NCI-H748 treated with DMSO at 0.1 percent for 48 hours (cell line): ENCODE results near the gene HS6ST1.

Experiments used
- DNase-seq: peaks from one replicate; lab custom pipeline; 2025; lab: John Stamatoyannopoulos, UW

The HS6ST1 gene

DNA sequence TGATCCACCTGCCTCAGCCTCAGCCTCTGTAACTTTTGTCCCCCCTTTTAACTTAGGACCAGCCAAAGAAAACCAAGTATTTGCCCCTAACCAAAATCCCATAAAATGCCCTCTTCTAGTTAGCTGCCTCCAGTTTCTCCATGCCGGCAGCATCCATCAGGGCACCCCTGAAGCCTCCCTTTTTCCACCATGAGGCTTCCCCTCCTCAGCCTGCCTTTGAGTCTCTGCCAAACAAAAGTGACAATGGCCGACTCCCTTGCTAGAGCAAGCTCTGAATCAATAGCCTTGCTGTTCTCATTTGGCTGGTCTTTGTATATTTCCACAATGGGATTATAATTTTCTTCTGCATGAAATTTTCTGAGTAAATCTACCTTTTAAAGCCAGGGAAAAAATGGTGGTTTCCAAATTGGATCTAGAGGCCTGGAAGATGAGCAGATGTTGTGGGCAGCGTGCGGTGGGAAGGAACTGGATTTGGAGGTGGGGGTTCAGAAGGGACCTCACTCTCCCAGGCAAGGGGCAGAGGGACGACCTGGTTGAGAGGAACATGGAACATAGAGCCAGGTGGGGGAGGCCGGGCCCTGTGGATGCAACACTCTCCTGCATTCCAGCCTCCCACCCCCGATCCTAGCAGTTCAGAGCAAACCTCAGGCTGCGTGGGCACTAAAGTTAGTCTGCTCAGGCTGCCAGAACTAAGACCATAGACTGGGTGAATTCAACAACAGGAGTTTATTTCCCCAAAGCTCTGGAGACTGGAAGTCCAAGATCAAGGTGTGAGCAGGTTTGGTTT lies 80.6 kb downstream of the HS6ST1 start:
- no peak for DNase-seq

DNA sequence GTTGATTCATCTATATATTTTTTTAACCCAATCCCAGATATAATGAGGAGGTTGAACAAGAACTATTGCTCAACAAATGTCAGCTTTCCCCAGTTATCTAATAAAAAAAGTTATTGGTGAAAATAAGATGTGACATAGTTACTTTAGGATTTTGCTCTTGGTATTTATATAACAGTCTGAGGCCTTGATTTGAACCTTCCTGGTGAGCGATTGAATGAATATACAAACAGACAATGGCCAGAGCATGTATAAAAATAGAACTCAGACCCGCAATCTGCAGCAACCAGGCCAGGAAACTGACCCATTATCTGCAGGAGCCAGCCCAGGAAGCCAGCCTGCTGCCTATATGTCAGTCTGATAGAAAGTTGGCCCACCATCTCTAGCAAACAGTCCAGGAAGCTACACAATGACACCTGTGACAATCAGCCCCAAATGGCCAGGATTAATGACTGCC lies 81.6 kb downstream of the HS6ST1 start:
- DNase-seq: no peak

DNA sequence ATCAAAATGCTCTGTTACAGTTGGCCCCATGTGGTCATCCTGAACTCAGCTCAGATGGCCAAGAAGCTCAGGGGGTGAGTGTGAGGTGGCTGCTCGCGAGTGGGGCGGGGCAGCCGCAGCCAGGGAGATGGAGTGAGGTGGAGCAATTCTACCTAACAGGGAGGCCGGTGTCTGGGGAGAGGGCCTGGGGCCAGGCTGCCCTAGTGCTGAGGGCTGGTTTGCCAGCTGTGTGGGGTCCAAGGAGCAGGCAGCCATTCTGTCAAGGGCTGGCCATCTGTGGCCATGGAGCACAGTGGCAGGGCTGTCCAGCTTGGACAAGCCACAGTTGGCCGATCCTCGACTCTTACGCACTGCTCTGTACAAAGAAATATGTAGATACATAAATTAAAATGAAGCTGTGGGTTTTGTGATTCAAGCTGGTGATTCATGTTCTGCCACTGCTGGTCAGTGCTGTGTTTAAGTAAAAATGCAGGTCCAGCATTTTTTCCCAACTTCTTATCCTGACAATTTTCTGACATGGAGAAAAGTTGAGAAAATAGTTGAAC lies 82.1 kb downstream of the HS6ST1 start:
- no peak for DNase-seq

DNA sequence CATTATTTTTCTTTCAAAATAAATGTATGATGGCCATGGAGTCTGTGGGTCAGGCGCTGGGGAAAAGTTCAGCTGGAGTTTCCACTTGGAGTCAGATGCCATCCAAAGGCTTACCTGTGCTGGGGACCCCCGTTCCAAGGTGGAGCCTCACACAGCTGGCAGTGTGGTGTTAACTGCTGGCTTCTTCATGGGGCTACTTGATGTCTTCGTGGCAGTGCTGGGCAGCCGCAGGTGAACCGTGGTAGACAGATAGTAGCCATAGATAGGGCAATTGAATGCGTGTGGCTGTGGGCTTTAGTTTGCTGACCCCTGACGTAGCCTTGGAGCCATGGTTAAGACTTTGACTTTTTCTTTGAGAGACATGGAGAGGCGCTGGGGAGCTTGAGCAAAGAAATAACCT lies 83.1 kb downstream of the HS6ST1 start:
- no peak for DNase-seq

DNA sequence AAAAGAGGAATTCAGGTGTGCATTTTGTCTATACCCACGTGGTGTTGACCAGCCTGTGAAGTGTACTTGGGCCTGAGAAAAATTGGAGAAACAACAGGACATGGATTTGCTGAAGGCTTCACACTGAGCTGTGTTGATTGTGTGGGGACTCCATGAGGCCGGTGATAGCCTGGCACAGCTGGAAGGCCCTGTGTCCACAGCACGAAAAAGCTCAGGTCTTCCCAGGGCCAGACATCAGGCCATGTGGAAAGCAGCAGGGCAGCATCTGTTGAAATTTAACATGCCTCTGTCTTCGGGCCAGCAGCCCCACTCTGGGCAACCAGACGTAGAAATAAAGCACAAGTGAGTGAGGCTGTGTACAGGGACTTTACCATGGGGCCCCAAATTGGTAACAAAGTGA lies 84.1 kb downstream of the HS6ST1 start:
- no peak for DNase-seq

DNA sequence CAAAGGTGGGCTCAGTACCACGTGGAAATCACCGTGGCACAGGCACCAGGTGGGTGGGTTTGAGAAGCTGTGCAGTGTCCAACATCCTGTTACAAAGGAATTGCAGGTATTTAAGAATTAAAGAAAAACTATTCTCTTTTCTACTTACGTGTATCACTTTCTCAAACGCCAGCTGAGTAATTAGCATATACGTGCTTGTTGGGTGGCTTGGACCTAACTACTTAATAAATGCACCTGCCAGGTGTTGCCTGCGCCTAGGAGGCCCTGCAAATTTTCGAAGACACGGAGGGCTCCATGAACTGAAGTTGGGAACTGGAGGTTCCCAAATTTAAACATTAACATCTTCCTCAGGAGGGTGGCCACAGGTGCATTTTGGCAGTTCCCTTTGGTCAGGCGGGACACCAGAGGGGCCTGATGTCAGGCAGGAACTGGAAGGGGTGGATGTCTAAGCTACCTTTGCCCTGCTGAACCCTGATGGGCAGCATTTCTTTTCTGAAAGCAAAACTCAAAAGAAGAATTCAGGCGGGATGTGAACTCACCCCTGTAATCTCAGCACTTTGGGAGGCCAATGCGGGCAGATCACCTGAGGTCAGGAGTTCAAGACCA lies 84.8 kb downstream of the HS6ST1 start:
- DNase-seq: no peak

DNA sequence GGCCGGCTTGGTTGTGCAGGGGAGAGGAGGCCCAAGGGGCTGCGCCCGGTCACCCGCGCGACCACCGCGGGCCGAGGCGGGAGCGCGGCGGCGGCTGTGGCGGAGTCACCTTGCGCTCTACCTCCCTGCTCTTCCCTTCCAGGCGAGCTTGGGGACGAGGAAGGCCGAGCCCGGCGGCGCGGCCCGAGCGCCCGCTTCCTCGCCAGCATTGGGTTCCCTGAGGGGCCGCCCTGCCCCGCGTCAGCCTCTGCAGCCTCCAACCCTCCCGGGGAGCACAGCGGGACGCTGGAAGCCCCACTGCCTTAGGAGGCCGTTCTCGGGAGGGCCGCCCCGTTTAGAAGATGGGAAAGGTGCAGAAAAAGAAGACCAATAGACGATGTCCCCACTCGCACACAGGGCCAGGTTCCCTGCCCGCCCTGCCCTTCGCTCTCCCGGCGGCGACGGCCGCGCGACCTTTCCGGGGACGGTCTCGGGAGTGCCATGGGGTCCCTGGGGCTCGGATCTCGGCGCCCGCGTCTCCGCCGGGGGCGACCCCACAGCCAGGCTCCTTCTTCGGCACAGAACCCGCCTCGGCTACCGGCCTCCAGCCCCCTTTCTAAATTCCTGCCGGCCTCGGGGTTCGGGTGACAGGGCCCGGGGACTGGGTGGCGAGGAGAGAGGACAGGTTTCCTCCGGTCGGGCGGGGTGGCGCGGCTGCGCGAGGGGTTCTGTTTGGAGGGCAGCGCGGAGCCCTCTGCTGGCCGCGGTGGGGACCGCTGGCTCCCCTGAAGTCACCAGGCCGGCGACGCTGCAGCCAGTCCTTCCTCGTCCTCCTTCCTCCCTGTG lies 85.5 kb downstream of the HS6ST1 start:
- DNase-seq: peak; percentile 46

DNA sequence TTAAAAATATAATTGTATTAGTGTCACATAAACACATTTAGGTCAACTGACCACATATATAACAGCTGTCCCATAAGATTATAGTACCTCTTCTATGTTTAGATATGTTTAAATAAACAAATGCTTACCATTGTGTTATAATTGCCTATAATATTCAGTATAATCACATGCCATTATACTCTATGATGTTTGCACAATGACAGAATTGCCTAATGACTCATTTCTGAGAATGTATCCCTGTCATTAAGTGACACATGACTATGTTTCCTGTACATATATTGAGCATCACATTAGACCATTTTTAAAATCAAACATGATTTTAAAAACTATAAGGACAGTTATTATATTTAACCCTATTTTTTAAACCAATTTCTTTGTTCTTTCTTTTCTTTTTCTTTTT lies 89.8 kb downstream of the HS6ST1 start:
- peak; percentile 78 for DNase-seq

DNA sequence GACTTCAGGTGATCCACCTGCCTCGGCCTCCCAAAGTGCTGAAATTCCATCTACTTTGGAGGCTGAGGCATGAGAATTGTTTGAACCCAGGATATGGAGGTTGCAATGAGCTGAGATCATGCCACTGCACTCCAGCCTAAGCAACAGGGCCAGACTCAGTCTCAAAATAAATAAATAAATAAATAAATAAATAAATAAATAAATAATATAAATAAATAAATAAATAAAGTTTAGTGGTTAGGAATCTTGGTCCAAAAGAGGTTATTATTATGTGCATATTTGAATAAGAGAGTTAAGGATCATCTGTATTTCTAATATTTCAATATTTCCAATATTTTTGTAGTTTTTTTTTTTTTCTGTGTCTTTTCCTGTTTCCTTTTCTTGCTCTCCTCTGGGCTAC lies 90.8 kb downstream of the HS6ST1 start:
- no peak for DNase-seq

DNA sequence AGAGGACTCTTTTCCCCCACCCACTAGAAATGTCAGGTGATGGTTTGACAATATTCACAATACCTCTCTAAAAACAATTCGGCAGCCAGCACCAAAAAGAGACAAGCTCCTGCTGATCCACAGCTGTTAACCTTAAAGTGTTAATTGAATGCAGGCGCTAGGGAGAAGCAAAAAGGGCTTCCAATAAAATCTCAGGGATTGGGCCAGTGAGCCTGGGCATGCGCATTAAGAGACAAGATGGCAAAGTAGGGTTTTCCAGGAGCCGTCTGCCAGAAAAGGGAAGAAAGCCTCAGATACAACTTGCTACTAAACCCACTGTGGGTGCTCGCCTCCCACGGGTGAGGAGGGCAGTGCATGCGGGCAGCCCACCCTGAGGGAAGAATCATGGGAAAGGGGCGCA lies 98.8 kb downstream of the HS6ST1 start:
- DNase-seq: no peak

DNA sequence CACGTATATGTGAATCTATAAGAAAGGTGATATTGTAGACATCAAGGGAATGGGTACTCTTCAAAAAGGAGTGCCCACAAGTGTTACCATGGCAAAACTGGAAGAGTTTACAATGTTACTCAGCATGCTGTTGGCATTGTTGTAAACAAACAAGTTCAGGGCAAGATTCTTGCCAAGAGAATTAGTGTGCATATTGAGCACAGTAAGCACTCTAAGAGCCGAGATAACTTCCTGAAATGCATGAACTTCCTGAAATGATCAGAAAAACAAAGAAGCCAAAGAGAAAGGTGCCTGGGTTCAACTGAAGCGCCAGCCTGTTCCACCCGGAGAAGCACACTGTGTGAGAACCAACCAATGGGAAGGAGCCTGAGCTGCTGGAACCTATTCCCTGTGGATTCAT lies 101.0 kb downstream of the HS6ST1 start:
- DNase-seq: no peak

DNA sequence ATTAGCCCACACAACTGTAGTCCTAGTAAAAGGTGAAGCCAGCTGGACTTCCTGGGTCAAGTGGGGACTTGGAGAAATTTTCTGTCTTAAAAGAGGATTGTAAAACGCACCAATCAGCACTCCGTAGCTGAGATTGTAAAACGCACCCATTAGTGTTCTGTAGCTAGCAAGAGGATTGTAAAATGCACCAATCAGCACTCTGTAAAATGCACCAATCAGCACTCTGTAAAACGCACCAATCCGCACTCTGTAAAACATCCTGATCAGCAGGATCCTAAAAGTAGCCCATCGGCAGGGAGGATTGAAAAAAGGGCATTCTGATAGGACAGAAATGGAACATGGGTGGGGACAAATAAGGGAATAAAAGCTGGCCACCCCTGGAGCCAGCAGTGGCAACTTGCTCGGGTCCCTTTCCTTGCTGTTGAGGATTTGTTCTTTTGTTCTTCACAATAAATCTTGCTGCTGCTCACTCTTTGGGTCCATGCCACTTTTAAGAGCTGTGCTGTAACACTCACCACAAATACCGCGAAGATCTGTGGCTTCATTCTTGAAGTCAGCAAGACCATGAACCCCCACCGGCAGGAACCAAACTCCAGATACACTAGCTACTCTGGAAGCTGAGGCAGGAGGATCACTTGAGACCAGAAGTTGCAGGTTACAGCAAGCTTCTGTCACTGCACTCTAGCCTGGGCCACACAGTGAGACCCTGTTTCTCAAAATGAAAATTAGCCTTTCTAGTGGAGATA lies 102.6 kb downstream of the HS6ST1 start:
- DNase-seq: no peak
